ENCODE data around the gene LHX4. TPM values are rescaled to one million over a fixed set of nuclear protein-coding genes. Genes with fewer than 3 reads are reported as not detected.

Gene LHX4
- total RNA-seq, 1 donor from 2014 or later, result not detected

GRCh38 chr1:180213401-180214170 is 16.5 kb upstream of the LHX4 start:
- no peak for DNase-seq (ENCODE audit: low read depth)
- TF ChIP-seq CTCF (conservative IDR thresholded peaks at IDR 0.05; ENCODE audit: low read depth, low read length), result no peak
- no peak overlapping the region for H3K4me3 ChIP-seq (ENCODE audit: low read depth, low read length)

- H3K4me3 ChIP-seq (ENCODE audit: low read depth, low read length), result no peak overlapping the region
- DNase-seq (ENCODE audit: low read depth), result no peak
- no peak for TF ChIP-seq CTCF (conservative IDR thresholded peaks at IDR 0.05; ENCODE audit: low read depth, low read length)
These were observed 14.0 kb upstream of the LHX4 start for GRCh38 chr1:180215856-180216625.

- no peak overlapping the region for H3K4me3 ChIP-seq (ENCODE audit: low read depth, low read length)
- no peak for TF ChIP-seq CTCF (conservative IDR thresholded peaks at IDR 0.05; ENCODE audit: low read depth, low read length)
These were observed 13.1 kb upstream of the LHX4 start for GRCh38 chr1:180217006-180217405.

GRCh38 chr1:180218806-180219765 is 11.0 kb upstream of the LHX4 start:
- no peak overlapping the region for H3K4me3 ChIP-seq (ENCODE audit: low read depth, low read length)
- TF ChIP-seq CTCF (conservative IDR thresholded peaks at IDR 0.05; ENCODE audit: low read depth, low read length), result no peak
- no peak for DNase-seq (ENCODE audit: low read depth)

More at GRCh38 chr1:180217006-180217405, 13.1 kb upstream of the LHX4 start:
- DNase-seq (ENCODE audit: low read depth), result no peak

GRCh38 chr1:180219776-180220175 is 10.3 kb upstream of the LHX4 start:
- H3K4me3 ChIP-seq (ENCODE audit: low read depth, low read length), result no peak overlapping the region
- TF ChIP-seq CTCF (conservative IDR thresholded peaks at IDR 0.05; ENCODE audit: low read depth, low read length), result no peak
- no peak for DNase-seq (ENCODE audit: low read depth)

GRCh38 chr1:180221462-180221861 is 8.6 kb upstream of the LHX4 start:
- DNase-seq (ENCODE audit: low read depth), result no peak
- no peak for TF ChIP-seq CTCF (conservative IDR thresholded peaks at IDR 0.05; ENCODE audit: low read depth, low read length)

More at GRCh38 chr1:180221462-180221861, 8.6 kb upstream of the LHX4 start:
- no peak overlapping the region for H3K4me3 ChIP-seq (ENCODE audit: low read depth, low read length)
